RWPE2 (cell line): ENCODE measurements around the gene ACP7.
"Not testable (repeated sequence)": the region's sequence is repeated elsewhere in the genome, so short reads cannot be mapped to it uniquely, and the experiment has no call there.

Experiments
- ATAC-seq: fragments of 200-7000 bp; cut with Tn5 transposase; 3 replicates; pipeline ENCODE4 v1.9.1; 2021; ENCODE audit warnings: low read depth
- DNase-seq: peaks from one replicate; pipeline ENCODE4 v3.0.0-alpha.2; 2020; ENCODE audit warnings: low spot score
- H3K27ac ChIP-seq: fragments of 450-650 bp; 2 replicates; pipeline ENCODE4 v1.5.1; 2017; ENCODE audit warnings: mild to moderate bottlenecking; ENCODE audit not compliant: poor library complexity, severe bottlenecking
- H3K27me3 ChIP-seq: fragments of 250-450 bp; sonication (Bioruptor Pico); 2 replicates; pipeline ENCODE4 v1.5.1; 2021; ENCODE audit warnings: mild to moderate bottlenecking, moderate library complexity; ENCODE audit not compliant: insufficient read depth, poor library complexity, severe bottlenecking
- H3K36me3 ChIP-seq: fragments of 250-450 bp; sonication (Bioruptor Pico); 2 replicates; pipeline ENCODE4 v1.5.1; 2020; ENCODE audit warnings: low read depth, mild to moderate bottlenecking, moderate library complexity
- H3K4me1 ChIP-seq: fragments of 250-450 bp; sonication (Bioruptor Pico); 2 replicates; pipeline ENCODE4 v1.5.1; 2021; ENCODE audit warnings: mild to moderate bottlenecking, moderate library complexity; ENCODE audit not compliant: insufficient read depth, poor library complexity, severe bottlenecking
- H3K4me3 ChIP-seq: fragments of 250-450 bp; sonication (Bioruptor Pico); 2 replicates; pipeline ENCODE4 v1.5.1; 2021; ENCODE audit warnings: mild to moderate bottlenecking, moderate library complexity; ENCODE audit not compliant: severe bottlenecking
- H3K9me3 ChIP-seq: fragments of 250-450 bp; sonication (Bioruptor Pico); 2 replicates; pipeline ENCODE4 v1.5.1; 2021; ENCODE audit warnings: mild to moderate bottlenecking, moderate library complexity; ENCODE audit not compliant: severe bottlenecking
- TF ChIP-seq, protein P1 (sequence below): fragments of 450-650 bp; IDR thresholded peaks from one replicate; pipeline ENCODE4 v1.5.1; 2017; ENCODE audit warnings: mild to moderate bottlenecking, moderate library complexity; ENCODE audit not compliant: poor library complexity, severe bottlenecking

The ACP7 gene

DNA sequence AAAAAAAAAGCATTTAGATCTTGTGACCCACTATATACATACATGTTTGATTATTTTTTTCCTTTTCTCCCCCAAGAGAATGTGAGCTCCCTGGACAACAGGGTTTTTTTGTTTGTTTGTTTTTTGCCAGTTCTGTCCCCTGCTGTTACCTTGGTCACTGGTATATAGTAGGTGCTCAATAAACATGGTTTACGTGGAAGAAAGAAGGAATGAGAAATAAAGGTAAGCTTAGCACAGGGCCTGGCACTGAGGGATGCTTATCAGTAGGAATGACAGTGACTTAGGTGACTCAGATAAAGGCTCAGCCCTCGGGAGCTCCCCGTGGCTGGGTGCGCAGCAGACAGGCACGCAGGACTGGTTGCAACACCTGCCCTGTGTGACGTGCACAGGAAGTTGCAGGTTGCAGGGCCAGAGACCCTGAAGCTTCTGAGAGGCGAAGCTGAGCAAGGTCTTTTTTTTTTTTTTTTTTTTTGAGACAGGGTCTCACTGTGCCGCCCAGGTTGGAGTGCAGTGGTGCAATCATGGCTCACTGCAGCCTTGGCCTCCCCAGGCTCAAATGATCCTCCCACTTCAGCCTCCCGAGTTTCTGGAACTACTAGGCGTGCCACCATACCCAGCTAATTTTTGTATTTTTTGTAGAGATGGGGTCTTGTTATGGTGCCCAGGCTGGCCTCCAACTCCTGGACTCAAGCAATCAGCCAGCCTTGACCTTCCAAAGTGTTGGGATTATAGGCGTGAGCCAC is 31.1 kb downstream of the ACP7 start:
- H3K4me1 ChIP-seq: peaks cover 11% of the 10 kb centered on the region
- H3K27ac ChIP-seq: no peak overlapping the region
- DNase-seq: no peak
- H3K9me3 ChIP-seq: no peaks in the 10 kb centered on the region
- H3K4me3 ChIP-seq: no peak overlapping the region
- TF ChIP-seq, protein P1, sequence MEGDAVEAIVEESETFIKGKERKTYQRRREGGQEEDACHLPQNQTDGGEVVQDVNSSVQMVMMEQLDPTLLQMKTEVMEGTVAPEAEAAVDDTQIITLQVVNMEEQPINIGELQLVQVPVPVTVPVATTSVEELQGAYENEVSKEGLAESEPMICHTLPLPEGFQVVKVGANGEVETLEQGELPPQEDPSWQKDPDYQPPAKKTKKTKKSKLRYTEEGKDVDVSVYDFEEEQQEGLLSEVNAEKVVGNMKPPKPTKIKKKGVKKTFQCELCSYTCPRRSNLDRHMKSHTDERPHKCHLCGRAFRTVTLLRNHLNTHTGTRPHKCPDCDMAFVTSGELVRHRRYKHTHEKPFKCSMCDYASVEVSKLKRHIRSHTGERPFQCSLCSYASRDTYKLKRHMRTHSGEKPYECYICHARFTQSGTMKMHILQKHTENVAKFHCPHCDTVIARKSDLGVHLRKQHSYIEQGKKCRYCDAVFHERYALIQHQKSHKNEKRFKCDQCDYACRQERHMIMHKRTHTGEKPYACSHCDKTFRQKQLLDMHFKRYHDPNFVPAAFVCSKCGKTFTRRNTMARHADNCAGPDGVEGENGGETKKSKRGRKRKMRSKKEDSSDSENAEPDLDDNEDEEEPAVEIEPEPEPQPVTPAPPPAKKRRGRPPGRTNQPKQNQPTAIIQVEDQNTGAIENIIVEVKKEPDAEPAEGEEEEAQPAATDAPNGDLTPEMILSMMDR: no peak
- ATAC-seq: no peak
- no peaks in the 10 kb centered on the region for H3K27me3 ChIP-seq
- H3K36me3 ChIP-seq: no peaks in the 10 kb centered on the region

GRCh38 chr19:39117023-39117422 is 32.9 kb downstream of the ACP7 start:
- not testable (repeated sequence) for H3K27ac ChIP-seq, H3K36me3 ChIP-seq, ATAC-seq, H3K4me3 ChIP-seq, H3K9me3 ChIP-seq, DNase-seq, H3K27me3 ChIP-seq, H3K4me1 ChIP-seq

- no peak for ATAC-seq
- H3K9me3 ChIP-seq: no peaks in the 10 kb centered on the region
- DNase-seq: no peak
- no peaks in the 10 kb centered on the region for H3K36me3 ChIP-seq
- no peaks in the 10 kb centered on the region for H3K4me1 ChIP-seq
- no peak overlapping the region for H3K4me3 ChIP-seq
- H3K27ac ChIP-seq: no peak overlapping the region
- no peaks in the 10 kb centered on the region for H3K27me3 ChIP-seq
- TF ChIP-seq, protein P1: no peak
Measured at GRCh38 chr19:39119830-39120229, 35.7 kb downstream of the ACP7 start.

DNA sequence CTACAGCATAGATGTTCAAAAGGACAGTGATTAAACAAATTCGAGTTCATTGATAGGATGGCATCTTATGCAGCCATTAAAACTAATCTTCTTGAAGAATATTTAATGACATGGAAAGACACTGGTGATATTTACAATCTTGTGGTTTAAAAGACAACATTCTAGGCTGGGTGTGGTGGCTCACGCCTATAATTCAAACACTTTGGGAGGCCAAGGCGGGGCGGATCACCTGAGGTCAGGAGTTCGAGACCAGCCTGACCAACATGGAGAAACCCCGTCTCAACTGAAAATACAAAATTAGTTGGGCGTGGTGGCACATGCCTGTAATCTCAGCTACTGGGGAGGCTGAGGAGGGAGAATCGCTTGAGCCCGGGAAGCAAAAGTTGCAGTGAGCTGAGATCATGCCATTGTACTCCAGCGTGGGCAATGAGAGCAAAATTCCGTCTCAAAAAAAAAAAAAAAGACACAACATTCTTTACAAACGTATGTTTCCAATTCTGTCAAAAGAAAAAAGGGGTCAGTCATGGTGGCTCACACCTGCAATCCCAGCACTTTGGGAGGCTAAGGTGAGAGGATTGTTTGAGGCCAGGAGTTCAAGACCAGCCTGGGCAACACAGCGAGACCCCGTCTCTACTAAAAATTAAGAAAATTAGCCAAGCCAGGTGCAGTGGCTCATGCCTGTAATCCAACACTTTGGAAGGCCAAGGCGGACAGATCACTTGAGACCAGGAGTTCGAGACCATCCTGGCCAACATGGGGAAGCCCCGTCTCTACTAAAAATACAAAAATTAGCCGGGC is 39.0 kb downstream of the ACP7 start:
- Histone ChIP-seq H3K4me3 (no peak overlapping the region), H3K9me3 (no peaks in the 10 kb centered on the region), H3K36me3 (no peaks in the 10 kb centered on the region), H3K4me1 (no peaks in the 10 kb centered on the region), H3K27me3 (no peaks in the 10 kb centered on the region), H3K27ac (no peak overlapping the region)
- TF ChIP-seq, protein P1: no peak
- ATAC-seq: no peak
- no peak for DNase-seq

DNA sequence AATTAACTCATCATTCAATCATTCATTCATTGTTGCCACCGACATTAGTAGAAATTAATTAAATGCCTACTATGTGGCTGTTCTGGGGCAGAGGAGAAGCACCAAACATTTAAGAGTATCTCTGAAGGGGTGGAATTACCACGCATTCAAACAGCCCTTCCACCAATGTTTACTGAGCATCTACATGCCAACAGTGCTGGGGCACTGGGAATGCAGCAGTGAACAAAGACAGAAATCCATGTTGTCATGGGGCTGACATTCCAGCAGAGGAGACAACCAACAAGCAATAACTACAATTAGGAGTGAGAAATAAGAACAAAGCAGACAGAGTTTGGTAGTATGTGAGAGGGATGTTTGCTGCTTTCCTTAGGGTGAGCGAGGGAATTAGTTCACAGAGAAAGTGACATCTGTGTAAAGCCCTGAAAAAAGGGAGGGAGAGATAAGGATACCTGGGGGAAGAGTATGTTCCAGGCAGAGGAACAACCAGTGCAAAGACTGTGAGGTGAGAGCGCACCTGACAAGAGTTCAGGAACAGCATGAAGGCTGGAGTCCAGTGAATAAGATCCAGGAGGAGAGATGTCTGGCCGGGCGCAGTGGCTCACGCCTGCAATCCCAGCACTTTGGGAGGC is 40.1 kb downstream of the ACP7 start:
- TF ChIP-seq, protein P1: no peak
- Histone ChIP-seq H3K36me3 (no peaks in the 10 kb centered on the region), H3K27ac (no peak overlapping the region), H3K9me3 (no peaks in the 10 kb centered on the region), H3K27me3 (no peaks in the 10 kb centered on the region), H3K4me3 (no peak overlapping the region), H3K4me1 (no peaks in the 10 kb centered on the region)
- DNase-seq (no peak), ATAC-seq (no peak)
